Stomach (tissue), 9 donors: ENCODE results near the gene VASP. TPM values are rescaled to one million over a fixed set of nuclear protein-coding genes. Genes with fewer than 3 reads are reported as not detected.
A peak's percentile ranks its signal among the peaks of the same experiment; 100 is the strongest.

Experiments
- DNase-seq, 2 donors: peaks; one replicate each; pipeline versions ENCODE4 v3.0.0 to v3.0.0-alpha.2; 2013 to 2019
- H3K27ac ChIP-seq, 5 donors: fragments of 200-600 bp in 4 of 5; sonication (generic) in 4 of 5; one replicate each; pipeline ENCODE4 v1.5.1; 2013 to 2019; ENCODE audit warnings: mild to moderate bottlenecking in 1 of 5, moderate library complexity in 1 of 5
- H3K27me3 ChIP-seq, 3 donors: fragments of 200-600 bp; sonication (generic); one replicate each; pipeline ENCODE4 v1.5.1; 2017 to 2019; ENCODE audit warnings: mixed run types in 1 of 3
- H3K36me3 ChIP-seq, 4 donors: fragments of 200-600 bp; sonication (generic); 1 replicate in 3 of 4; 2 replicates in 1 of 4; pipeline ENCODE4 v1.5.1; 2016 to 2019
- H3K4me1 ChIP-seq, 4 donors: fragments of 200-600 bp; sonication (generic); one replicate each; pipeline ENCODE4 v1.5.1; 2016 to 2019
- H3K4me3 ChIP-seq, 4 donors: fragments of 200-600 bp; sonication (generic) in 3 of 4; one replicate each; pipeline ENCODE4 v1.5.1; 2016 to 2019; ENCODE audit warnings: mild to moderate bottlenecking in 1 of 4
- H3K9me3 ChIP-seq, 4 donors: fragments of 200-600 bp; sonication (generic); one replicate each; pipeline ENCODE4 v1.5.1; 2016 to 2019
- EP300 ChIP-seq: sonication (generic); formaldehyde crosslinking; IDR thresholded peaks from one replicate; pipeline ENCODE4 v1.6.1; 2017; ENCODE audit warnings: antibody characterized with exemption
- POLR2A ChIP-seq, 4 donors: fragments of 450-650 bp; IDR thresholded peaks; one replicate each; pipeline ENCODE4 v1.6.1; 2016; ENCODE audit warnings: antibody characterized with exemption in 4 of 4, control low read depth in 2 of 4, mild to moderate bottlenecking in 1 of 4, moderate library complexity in 1 of 4
- POLR2AphosphoS5 ChIP-seq, 3 donors: sonication (generic); formaldehyde crosslinking; IDR thresholded peaks; one replicate each; pipeline ENCODE4 v1.6.1; 2016; ENCODE audit warnings: antibody characterized with exemption in 3 of 3
- WGBS, 5 donors: extraction: QIAGEN DNeasy Blood & Tissue Kit in 3 of 5; methylation state at CpG; one replicate each; pipeline versions ENCODE4 v1.1.5 to v1.1.7; 2013 to 2018; 5-methylcytosine and 5-hydroxymethylcytosine counted together
- intact Hi-C: fragments of 100-400 bp; cut with DNase I; formaldehyde crosslinking; loops from one replicate; pipeline ENCODE4 v1.15.1; 2023; ENCODE audit warnings: low total_unique reads
- polyA plus RNA-seq, 3 donors: library from polyadenylated mRNA; stranded (reverse); fragments of 200-250 nt; gene quantifications; one replicate each; pipeline ENCODE4 v1.2.3, GENCODE V29; 2013
- total RNA-seq, 5 donors: library from RNA; depleted of rRNA; stranded (reverse); fragments of >200 nt; gene quantifications; one replicate each; pipeline versions ENCODE4 v1.1.0 to v1.2.3, GENCODE V29; 2014 to 2016
- TF ChIP-seq, protein P1 (sequence below), 7 experiments: fragments of 450-650 bp in 4 of 7; fragments of 200-600 bp in 3 of 7; sonication (generic) in 3 of 7; IDR thresholded peaks; one replicate each; pipeline ENCODE4 v1.5.1; 2016 to 2019; ENCODE audit warnings: antibody characterized with exemption in 7 of 7, control low read depth in 2 of 7, mild to moderate bottlenecking in 1 of 7
- donor health status: healthy with polysubstance abuse.
- donor health status: Bipolar disorder and iron deficiency.
- donor health status: healthy.

The VASP gene
- total and polyA plus RNA-seq, 8 donors, result 48.4 to 280 (median 97.5) TPM

DNA sequence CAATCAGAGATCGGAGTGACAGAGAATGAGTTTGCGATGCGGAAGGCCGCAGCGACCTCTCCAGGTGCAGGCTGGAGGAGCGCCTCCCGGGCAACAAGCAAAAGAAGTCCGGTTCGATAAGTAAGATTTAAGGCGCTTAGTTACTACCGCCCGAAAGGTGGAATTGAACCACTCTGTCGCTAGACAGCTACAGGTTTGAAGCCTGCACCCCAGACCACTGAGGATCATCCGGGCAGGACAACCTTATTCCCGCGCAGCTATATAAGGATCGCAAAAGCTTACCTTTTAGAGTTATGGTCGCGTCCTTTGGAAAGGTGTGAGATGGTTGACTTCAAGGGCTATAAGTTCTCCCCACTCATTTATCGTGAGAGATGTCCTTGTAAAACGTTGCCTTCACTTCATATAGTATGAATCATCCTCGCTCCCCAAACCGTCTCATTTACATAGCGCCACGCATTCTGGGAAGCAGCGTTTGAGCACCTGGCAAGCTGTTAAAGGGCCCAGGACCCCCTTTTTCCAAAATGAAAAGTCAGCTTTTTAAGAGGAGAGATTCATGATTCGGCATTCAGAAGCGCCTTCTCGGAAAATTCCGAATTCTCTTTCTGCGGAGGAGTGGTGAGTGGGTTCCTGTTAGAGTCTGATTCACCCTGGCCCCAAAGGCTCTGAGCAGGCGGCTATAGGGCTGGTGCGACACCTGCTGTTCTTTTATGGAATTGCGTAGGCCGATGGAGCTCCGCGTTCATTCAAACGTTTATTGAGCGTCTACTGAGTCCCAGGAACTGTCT, 28.6 kb upstream of the VASP start:
- Histone ChIP-seq H3K27ac (peak overlapping the region; percentile 85 to 98 (median 95)), H3K4me1 (peaks cover 7 to 22% (median 11%) of the 10 kb centered on the region in 4 donors), H3K27me3 (peaks cover 0 to 15% (median 4%) of the 10 kb centered on the region in 3 donors), H3K9me3 (no peaks in the 10 kb centered on the region), H3K36me3 (peaks cover 0 to 1% (median 0%) of the 10 kb centered on the region in 4 donors), H3K4me3 (peak overlapping the region; percentile 45 to 53 (median 46))
- DNase-seq, result peak; percentile 86 to 95
- WGBS, 5 donors, result 0% methylated on average over 34 to 39 of the region's 39 CpGs
- intact Hi-C loops, result loop anchor here (5.0 kb wide), 1 partner anchor 36 kb away; no protein-coding TSS in a partner anchor
- TF ChIP-seq POLR2A (IDR thresholded peaks at IDR 0.05) (no peak), POLR2AphosphoS5 (IDR thresholded peaks at IDR 0.05) (peak in 2 of 3 donors; percentile 46 to 75), EP300 (no peak)
- TF ChIP-seq, protein P1, sequence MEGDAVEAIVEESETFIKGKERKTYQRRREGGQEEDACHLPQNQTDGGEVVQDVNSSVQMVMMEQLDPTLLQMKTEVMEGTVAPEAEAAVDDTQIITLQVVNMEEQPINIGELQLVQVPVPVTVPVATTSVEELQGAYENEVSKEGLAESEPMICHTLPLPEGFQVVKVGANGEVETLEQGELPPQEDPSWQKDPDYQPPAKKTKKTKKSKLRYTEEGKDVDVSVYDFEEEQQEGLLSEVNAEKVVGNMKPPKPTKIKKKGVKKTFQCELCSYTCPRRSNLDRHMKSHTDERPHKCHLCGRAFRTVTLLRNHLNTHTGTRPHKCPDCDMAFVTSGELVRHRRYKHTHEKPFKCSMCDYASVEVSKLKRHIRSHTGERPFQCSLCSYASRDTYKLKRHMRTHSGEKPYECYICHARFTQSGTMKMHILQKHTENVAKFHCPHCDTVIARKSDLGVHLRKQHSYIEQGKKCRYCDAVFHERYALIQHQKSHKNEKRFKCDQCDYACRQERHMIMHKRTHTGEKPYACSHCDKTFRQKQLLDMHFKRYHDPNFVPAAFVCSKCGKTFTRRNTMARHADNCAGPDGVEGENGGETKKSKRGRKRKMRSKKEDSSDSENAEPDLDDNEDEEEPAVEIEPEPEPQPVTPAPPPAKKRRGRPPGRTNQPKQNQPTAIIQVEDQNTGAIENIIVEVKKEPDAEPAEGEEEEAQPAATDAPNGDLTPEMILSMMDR (IDR thresholded peaks at IDR 0.05), result peak in 5 of 7 experiments; percentile 96 to 100 (median 97)

DNA sequence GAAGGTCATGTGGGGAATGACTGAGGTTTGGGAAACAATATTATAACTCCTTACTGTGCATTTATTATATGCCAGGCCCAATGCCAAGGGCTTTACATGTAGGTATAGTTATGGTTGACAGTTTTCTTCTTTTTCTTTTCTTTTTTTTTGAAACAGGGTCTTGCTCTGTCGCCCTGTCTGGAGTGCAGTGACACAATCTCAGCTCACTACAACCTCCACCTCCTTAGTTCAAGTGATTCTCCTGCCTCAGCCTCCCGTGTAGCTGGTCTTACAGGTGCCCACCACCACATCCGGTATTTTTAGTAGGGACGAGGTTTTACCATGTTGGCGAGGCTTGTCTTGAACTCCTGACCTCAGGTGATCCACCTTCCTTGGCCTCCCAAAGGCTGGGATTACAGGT, 24.2 kb upstream of the VASP start:
- Histone ChIP-seq H3K27me3 (no peaks in the 10 kb centered on the region), H3K27ac (no peak overlapping the region), H3K36me3 (peaks cover 0 to under 1% (median 0%) of the 10 kb centered on the region in 4 donors), H3K9me3 (no peaks in the 10 kb centered on the region), H3K4me3 (no peak overlapping the region), H3K4me1 (peaks cover 5 to 19% (median 14%) of the 10 kb centered on the region in 4 donors)
- TF ChIP-seq EP300, result no peak
- no peak for TF ChIP-seq POLR2A (IDR thresholded peaks at IDR 0.05)
- TF ChIP-seq, protein P1 (IDR thresholded peaks at IDR 0.05), result no peak
- TF ChIP-seq POLR2AphosphoS5 (IDR thresholded peaks at IDR 0.05), result no peak
- WGBS, 5 donors, result 84 to 95% (median 88%) methylated on average over 5 of the region's 5 CpGs
- intact Hi-C loops, result no loop called here
- DNase-seq, result no peak

DNA sequence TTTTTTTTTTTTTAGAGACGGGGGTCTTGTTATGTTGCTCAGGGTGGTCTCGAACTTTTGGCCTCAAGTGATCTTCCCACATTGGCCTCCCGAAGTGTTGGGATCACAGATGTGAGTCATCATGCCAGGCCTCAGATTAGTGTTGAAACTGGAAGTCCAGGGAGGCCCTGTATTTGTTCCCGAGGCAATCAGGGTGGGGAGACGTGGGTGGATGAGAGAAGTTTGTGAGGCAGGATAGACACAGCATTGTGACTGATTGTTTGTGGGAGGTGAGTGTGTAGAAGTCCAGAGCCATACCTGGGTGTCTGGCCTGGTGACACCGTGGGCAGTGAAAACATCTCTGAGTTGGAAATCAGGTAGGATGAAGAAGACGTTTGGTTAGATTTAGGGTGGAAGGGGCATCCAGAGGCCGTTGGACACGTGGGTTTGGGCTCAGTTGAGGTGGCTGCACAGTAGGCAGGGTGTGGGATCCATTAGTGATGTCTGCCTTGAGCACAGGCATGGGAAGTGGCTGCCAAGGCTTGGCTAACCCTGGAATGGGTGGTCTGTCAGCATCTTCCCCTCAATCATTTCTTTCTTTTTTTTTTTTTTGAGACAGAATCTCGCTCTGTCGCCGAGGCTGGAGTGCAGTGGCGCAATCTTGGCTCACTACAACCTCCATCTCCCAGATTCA, 22.9 kb upstream of the VASP start:
- H3K27me3 ChIP-seq, result no peaks in the 10 kb centered on the region
- TF ChIP-seq POLR2A (IDR thresholded peaks at IDR 0.05), result no peak
- TF ChIP-seq POLR2AphosphoS5 (IDR thresholded peaks at IDR 0.05), result no peak
- TF ChIP-seq, protein P1 (IDR thresholded peaks at IDR 0.05), result no peak
- TF ChIP-seq EP300, result no peak
- WGBS, 5 donors, result 65 to 71% (median 70%) methylated on average over 13 of the region's 13 CpGs
- intact Hi-C loops, result no loop called here
- H3K4me1 ChIP-seq, result peaks cover 3 to 12% (median 10%) of the 10 kb centered on the region in 4 donors
- no peak overlapping the region for H3K4me3 ChIP-seq
- peaks cover 0 to 9% (median 3%) of the 10 kb centered on the region in 4 donors for H3K36me3 ChIP-seq
- H3K9me3 ChIP-seq, result no peaks in the 10 kb centered on the region
- H3K27ac ChIP-seq, result no peak overlapping the region
- no peak for DNase-seq

DNA sequence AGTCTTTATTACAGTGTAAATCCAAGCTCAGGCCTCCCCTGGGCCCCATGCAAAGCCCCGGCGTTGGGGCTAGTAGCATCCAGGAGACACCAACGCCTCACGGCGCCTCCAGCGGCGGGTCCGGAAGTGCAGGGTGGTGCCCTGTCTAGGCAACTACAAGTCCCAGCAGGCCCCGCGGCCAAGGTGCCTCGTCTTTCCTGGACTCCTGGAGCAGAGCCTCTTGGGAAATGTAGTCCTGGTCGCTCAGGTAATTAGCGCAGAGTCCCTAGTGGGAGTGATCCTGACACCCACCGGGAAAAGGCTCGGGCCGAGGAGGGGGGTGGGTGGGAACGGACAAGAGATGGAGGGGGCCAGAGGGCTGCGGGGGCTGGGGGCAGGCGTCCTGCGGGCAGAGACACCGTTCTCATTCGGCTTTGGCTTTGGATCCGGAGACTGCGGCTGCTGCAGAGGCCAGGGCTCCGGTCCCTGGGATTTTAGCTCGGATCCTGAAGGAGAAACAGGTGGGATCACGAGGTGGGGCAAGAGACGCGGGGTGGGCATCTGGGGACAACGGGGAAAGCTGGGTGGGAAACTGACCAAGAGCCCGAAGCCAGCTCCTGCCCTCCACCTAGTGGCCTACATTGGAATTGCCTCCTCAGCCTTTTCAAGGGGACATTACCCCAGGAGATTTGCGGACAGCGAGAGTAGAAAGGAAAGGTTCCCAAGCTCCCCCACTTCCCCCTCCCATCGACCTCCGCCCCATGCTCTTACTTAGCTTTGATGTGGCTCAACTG, 21.8 kb upstream of the VASP start:
- H3K4me1 ChIP-seq, result peaks cover 3 to 12% (median 10%) of the 10 kb centered on the region in 4 donors
- H3K9me3 ChIP-seq, result no peaks in the 10 kb centered on the region
- peak overlapping the region; percentile 70 to 91 (median 82) for H3K27ac ChIP-seq
- H3K36me3 ChIP-seq, result peaks cover 0 to 9% (median 3%) of the 10 kb centered on the region in 4 donors
- WGBS, 5 donors, result 0 to 1% (median 0%) methylated on average over 26 to 35 of the region's 35 CpGs
- peak; percentile 98 to 99 for DNase-seq
- intact Hi-C loops, result no loop called here
- TF ChIP-seq POLR2AphosphoS5 (IDR thresholded peaks at IDR 0.05) (peak in 1 of 3 donors; percentile 74), POLR2A (IDR thresholded peaks at IDR 0.05) (no peak), EP300 (no peak)
- TF ChIP-seq, protein P1 (IDR thresholded peaks at IDR 0.05), result peak in 5 of 7 experiments; percentile 79 to 92 (median 90)
- peak overlapping the region; percentile 69 to 83 (median 77) for H3K4me3 ChIP-seq
- H3K27me3 ChIP-seq, result no peaks in the 10 kb centered on the region
